Measurements from ENCODE around the gene BORCS5.

The BORCS5 gene

DNA sequence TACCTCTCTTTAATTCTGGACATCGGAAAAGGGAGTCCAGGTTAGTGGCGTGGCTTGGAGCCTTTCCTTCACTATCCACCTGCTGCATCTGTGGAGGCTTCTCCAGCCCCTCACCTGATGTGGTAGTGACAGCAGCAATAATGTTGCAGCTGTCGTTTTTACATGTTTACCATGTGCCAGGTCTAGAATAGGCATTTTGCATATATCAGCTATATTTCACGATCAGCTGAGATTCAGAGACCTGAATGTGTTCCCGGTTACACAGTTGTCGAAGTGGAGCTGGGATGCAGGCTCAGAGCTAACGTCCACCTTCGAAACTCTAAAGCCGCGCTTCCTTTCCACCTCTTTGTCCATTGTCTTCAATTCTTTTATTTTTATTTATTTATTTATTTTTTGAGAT, 91.0 kb downstream of the BORCS5 start:
- Histone ChIP-seq H3K27me3 (ENCODE audit: insufficient read depth, low read depth) (no peaks in the 10 kb centered on the region), H2AFZ (ENCODE audit: low read depth) (no peak overlapping the region), H3K4me2 (no peak overlapping the region), H3K9ac (no peak overlapping the region), H4K20me1 (ENCODE audit: insufficient read depth) (no peaks in the 10 kb centered on the region), H3K27ac (no peak overlapping the region), H3K4me3 (IDR thresholded peaks at IDR 0.05; ENCODE audit: insufficient read depth, low read depth, low read length) (no peak overlapping the region), H3K4me1 (ENCODE audit: low read depth, poor library complexity, severe bottlenecking) (peaks cover 3% of the 10 kb centered on the region), H3K79me2 (ENCODE audit: insufficient read depth, low read depth) (no peaks in the 10 kb centered on the region), H3K36me3 (ENCODE audit: insufficient read depth) (no peaks in the 10 kb centered on the region)
- TF ChIP-seq, protein P1, sequence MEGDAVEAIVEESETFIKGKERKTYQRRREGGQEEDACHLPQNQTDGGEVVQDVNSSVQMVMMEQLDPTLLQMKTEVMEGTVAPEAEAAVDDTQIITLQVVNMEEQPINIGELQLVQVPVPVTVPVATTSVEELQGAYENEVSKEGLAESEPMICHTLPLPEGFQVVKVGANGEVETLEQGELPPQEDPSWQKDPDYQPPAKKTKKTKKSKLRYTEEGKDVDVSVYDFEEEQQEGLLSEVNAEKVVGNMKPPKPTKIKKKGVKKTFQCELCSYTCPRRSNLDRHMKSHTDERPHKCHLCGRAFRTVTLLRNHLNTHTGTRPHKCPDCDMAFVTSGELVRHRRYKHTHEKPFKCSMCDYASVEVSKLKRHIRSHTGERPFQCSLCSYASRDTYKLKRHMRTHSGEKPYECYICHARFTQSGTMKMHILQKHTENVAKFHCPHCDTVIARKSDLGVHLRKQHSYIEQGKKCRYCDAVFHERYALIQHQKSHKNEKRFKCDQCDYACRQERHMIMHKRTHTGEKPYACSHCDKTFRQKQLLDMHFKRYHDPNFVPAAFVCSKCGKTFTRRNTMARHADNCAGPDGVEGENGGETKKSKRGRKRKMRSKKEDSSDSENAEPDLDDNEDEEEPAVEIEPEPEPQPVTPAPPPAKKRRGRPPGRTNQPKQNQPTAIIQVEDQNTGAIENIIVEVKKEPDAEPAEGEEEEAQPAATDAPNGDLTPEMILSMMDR (conservative IDR thresholded peaks at IDR 0.05; ENCODE audit: low read depth, low read length): no peak

GRCh38 chr12:12449533-12450025, 92.7 kb downstream of the BORCS5 start:
- no peak overlapping the region for H3K4me2 ChIP-seq
- TF ChIP-seq, protein P1 (conservative IDR thresholded peaks at IDR 0.05; ENCODE audit: low read depth, low read length): no peak
- H3K4me3 ChIP-seq (IDR thresholded peaks at IDR 0.05; ENCODE audit: insufficient read depth, low read depth, low read length): no peak overlapping the region

DNA sequence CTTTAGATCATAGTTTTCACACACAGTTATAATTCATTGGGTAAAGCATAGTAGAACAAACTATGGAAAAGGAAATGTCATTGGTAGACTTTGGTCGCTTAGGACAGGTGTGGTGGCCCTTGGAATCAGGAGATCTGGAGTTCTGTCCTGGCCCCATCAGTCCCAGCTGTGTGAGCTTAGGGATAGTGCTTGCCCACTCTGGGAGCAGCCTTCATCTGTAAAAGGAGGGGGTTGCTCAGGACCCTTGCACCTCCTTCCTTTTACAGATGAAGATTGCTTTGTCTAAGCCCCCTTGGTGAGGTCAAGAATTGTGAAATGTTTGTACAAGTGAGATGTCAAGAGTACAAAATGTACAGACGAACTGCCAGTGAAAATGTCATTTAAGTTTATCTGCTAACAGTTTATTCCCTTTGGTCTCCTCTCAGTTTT, 93.2 kb downstream of the BORCS5 start:
- Histone ChIP-seq H3K4me3 (IDR thresholded peaks at IDR 0.05; ENCODE audit: insufficient read depth, low read depth, low read length) (no peak overlapping the region), H3K79me2 (ENCODE audit: insufficient read depth, low read depth) (no peaks in the 10 kb centered on the region), H3K4me2 (no peak overlapping the region), H3K27ac (no peak overlapping the region), H2AFZ (ENCODE audit: low read depth) (no peak overlapping the region), H3K27me3 (ENCODE audit: insufficient read depth, low read depth) (no peaks in the 10 kb centered on the region), H3K36me3 (ENCODE audit: insufficient read depth) (no peaks in the 10 kb centered on the region), H3K4me1 (ENCODE audit: low read depth, poor library complexity, severe bottlenecking) (no peaks in the 10 kb centered on the region), H3K9ac (no peak overlapping the region), H4K20me1 (ENCODE audit: insufficient read depth) (no peaks in the 10 kb centered on the region)
- TF ChIP-seq, protein P1 (conservative IDR thresholded peaks at IDR 0.05; ENCODE audit: low read depth, low read length): no peak

More at GRCh38 chr12:12449533-12450025, 92.7 kb downstream of the BORCS5 start:
- Histone ChIP-seq H3K27me3 (ENCODE audit: insufficient read depth, low read depth) (no peaks in the 10 kb centered on the region), H3K4me1 (ENCODE audit: low read depth, poor library complexity, severe bottlenecking) (no peaks in the 10 kb centered on the region), H4K20me1 (ENCODE audit: insufficient read depth) (no peaks in the 10 kb centered on the region), H3K79me2 (ENCODE audit: insufficient read depth, low read depth) (no peaks in the 10 kb centered on the region), H3K9ac (no peak overlapping the region), H3K36me3 (ENCODE audit: insufficient read depth) (no peaks in the 10 kb centered on the region), H2AFZ (ENCODE audit: low read depth) (no peak overlapping the region), H3K27ac (no peak overlapping the region)

DNA sequence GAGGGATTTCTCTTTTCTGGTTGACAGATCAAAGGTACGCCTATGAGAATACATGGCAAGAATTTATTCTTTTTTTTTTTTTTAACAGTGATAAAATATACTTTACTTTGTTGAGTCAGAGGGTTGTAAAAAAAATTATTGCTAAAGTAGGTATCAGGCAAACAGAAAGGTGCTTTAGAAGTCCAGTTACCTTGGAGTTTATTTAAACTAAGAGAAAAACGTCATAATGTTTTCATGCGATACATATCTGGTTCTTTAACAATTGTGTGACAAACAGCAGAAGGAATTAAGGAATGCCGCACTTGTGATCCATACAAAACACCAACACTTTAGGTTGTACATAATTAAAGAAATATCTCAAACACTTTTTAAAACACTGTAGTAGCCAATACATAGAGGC, 94.2 kb downstream of the BORCS5 start:
- H4K20me1 ChIP-seq (ENCODE audit: insufficient read depth): no peaks in the 10 kb centered on the region
- H2AFZ ChIP-seq (ENCODE audit: low read depth): no peak overlapping the region
- H3K79me2 ChIP-seq (ENCODE audit: insufficient read depth, low read depth): no peaks in the 10 kb centered on the region
- TF ChIP-seq, protein P1 (conservative IDR thresholded peaks at IDR 0.05; ENCODE audit: low read depth, low read length): no peak
- H3K27ac ChIP-seq: no peak overlapping the region
- H3K4me2 ChIP-seq: no peak overlapping the region
- H3K4me3 ChIP-seq (IDR thresholded peaks at IDR 0.05; ENCODE audit: insufficient read depth, low read depth, low read length): no peak overlapping the region
- no peaks in the 10 kb centered on the region for H3K4me1 ChIP-seq (ENCODE audit: low read depth, poor library complexity, severe bottlenecking)
- no peaks in the 10 kb centered on the region for H3K27me3 ChIP-seq (ENCODE audit: insufficient read depth, low read depth)
- no peaks in the 10 kb centered on the region for H3K36me3 ChIP-seq (ENCODE audit: insufficient read depth)
- H3K9ac ChIP-seq: no peak overlapping the region
